Measurements from ENCODE around the gene MRPS17.

GRCh38 chr7:55931421-55932151 lies 20.1 kb upstream of the MRPS17 start:
- TF ChIP-seq CTCF (conservative IDR thresholded peaks at IDR 0.05; ENCODE audit: low read depth, low read length) (no peak), POLR2A (IDR thresholded peaks at IDR 0.05; ENCODE audit: low read depth, low read length) (no peak), RFX5 (IDR thresholded peaks at IDR 0.05; ENCODE audit: low read depth, low read length) (no peak), SMC3 (IDR thresholded peaks at IDR 0.05; ENCODE audit: low read depth, low read length) (no peak), RAD21 (IDR thresholded peaks at IDR 0.05; ENCODE audit: low read length) (no peak), RCOR1 (IDR thresholded peaks at IDR 0.05; ENCODE audit: insufficient replicate concordance, low read length) (no peak), ELK1 (IDR thresholded peaks at IDR 0.05; ENCODE audit: borderline replicate concordance, low read depth, low read length) (no peak), NFE2L2 (IDR thresholded peaks at IDR 0.05; ENCODE audit: low read depth, low read length) (no peak), MXI1 (IDR thresholded peaks at IDR 0.05; ENCODE audit: borderline replicate concordance, low read depth, low read length) (no peak)
